Lower lobe of right lung (tissue), 2 donors: ENCODE measurements around the gene LRTM1. TPM values are rescaled to one million over a fixed set of nuclear protein-coding genes. Genes with fewer than 3 reads are reported as not detected.

Experiments used
- ATAC-seq, 2 donors: fragments of 200-7000 bp; cut with Tn5 transposase; one replicate each; pipeline ENCODE4 v1.9.1; 2020 to 2022; ENCODE audit warnings: mild to moderate bottlenecking in 2 of 2, moderate library complexity in 2 of 2
- DNase-seq: peaks from one replicate; pipeline ENCODE4 v3.0.0-alpha.2; 2020
- H3K27ac ChIP-seq: fragments of 200-600 bp; one replicate; pipeline ENCODE4 v1.8.0; 2022
- H3K27me3 ChIP-seq: fragments of 200-600 bp; one replicate; pipeline ENCODE4 v1.8.0; 2022; ENCODE audit warnings: low read depth
- H3K36me3 ChIP-seq: fragments of 200-600 bp; one replicate; pipeline ENCODE4 v1.8.0; 2022; ENCODE audit warnings: mild to moderate bottlenecking
- H3K4me1 ChIP-seq: fragments of 200-600 bp; one replicate; pipeline ENCODE4 v1.8.0; 2022
- H3K4me3 ChIP-seq: fragments of 200-600 bp; one replicate; pipeline ENCODE4 v1.8.0; 2022; ENCODE audit warnings: mild to moderate bottlenecking
- H3K9me3 ChIP-seq: fragments of 200-600 bp; one replicate; pipeline ENCODE4 v1.8.0; 2022
- intact Hi-C: fragments of 100-400 bp; cut with DNase I; formaldehyde crosslinking; loops from one replicate; pipeline ENCODE4 v1.11.0; 2022
- total RNA-seq: library from RNA; stranded (reverse); fragmentation: NEBNext Ultra II Directional; extraction: Animal tissue kit (Norgen Biotek cat#: 25700); gene quantifications from one replicate; pipeline ENCODE4 v1.2.1, GENCODE V29; 2021
- TF ChIP-seq, protein P1 (sequence below): fragments of 200-600 bp; IDR thresholded peaks from one replicate; pipeline ENCODE4 v1.8.0; 2022; ENCODE audit warnings: antibody characterized with exemption, mild to moderate bottlenecking
- donor health status: DM: no; HTN: yes; CAD: no; lungs with severe emphysema.

LRTM1 gene
- total RNA-seq, 1 donor from 2014 or later: not detected

DNA sequence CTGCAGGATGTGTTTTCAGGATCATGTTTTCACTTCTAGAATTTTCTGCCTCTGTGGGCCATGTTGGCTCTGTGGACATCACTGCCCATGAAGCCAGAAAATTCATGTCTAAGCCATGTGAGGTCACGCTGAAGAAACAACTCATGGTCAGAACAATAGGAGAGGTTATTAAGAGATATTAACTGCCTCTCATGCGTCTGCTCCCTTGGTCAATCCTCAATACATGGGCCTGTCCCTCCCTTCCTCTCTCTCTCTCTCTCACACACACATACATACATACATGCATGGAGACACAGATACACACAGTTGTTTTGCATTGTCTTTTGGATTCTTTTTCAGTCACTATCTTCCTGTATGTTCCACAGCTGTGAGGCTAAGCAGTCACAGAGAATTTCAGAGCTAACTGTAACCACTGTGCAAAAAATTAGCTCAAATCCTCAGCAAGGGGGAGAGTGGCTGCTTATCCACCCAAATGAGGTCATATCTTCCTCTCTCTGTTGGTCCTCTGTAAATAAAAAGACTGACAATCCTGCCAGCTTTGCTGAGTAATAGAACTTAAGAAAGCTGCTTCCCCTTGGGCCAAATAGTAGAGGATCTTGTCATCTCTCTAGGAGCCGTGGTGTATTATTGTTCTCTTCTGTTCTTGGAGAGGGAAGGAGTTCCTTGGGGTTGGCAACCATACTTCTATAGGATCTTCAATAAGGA, 45.6 kb downstream of the LRTM1 start:
- intact Hi-C loops: no loop called here

DNA sequence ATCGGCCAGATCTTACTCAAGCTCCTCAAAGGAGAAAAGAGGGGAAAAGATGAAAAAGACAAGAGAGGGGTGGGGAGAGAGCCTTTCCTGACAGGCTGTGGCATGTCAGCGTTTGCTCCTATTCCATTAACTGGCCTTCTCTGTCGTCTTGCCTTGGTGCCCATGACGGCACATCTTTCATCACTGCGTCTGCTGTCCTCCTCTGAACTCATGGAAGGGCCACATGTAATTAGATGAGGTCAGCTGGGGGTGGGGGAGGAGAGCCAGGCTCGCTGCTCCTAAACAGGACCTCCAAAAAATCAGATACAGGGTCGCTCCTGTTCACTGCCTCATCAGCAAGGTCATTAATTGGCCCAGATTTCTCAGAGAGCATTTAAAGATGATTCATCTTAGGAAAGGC, 49.7 kb downstream of the LRTM1 start:
- H3K4me3 ChIP-seq: no peak overlapping the region
- intact Hi-C loops: no loop called here
- TF ChIP-seq, protein P1, sequence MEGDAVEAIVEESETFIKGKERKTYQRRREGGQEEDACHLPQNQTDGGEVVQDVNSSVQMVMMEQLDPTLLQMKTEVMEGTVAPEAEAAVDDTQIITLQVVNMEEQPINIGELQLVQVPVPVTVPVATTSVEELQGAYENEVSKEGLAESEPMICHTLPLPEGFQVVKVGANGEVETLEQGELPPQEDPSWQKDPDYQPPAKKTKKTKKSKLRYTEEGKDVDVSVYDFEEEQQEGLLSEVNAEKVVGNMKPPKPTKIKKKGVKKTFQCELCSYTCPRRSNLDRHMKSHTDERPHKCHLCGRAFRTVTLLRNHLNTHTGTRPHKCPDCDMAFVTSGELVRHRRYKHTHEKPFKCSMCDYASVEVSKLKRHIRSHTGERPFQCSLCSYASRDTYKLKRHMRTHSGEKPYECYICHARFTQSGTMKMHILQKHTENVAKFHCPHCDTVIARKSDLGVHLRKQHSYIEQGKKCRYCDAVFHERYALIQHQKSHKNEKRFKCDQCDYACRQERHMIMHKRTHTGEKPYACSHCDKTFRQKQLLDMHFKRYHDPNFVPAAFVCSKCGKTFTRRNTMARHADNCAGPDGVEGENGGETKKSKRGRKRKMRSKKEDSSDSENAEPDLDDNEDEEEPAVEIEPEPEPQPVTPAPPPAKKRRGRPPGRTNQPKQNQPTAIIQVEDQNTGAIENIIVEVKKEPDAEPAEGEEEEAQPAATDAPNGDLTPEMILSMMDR: no peak
- no peaks in the 10 kb centered on the region for H3K9me3 ChIP-seq
- H3K27me3 ChIP-seq: no peaks in the 10 kb centered on the region
- H3K36me3 ChIP-seq: no peaks in the 10 kb centered on the region
- no peak for ATAC-seq
- DNase-seq: no peak
- H3K4me1 ChIP-seq: no peaks in the 10 kb centered on the region
- H3K27ac ChIP-seq: no peak overlapping the region

More for the DNA sequence above, 45.6 kb downstream of the LRTM1 start:
- Histone ChIP-seq H3K27me3 (no peaks in the 10 kb centered on the region), H3K27ac (no peak overlapping the region), H3K9me3 (no peaks in the 10 kb centered on the region), H3K4me3 (no peak overlapping the region), H3K4me1 (no peaks in the 10 kb centered on the region), H3K36me3 (no peaks in the 10 kb centered on the region)
- ATAC-seq (no peak), DNase-seq (no peak)
- TF ChIP-seq, protein P1: no peak

DNA sequence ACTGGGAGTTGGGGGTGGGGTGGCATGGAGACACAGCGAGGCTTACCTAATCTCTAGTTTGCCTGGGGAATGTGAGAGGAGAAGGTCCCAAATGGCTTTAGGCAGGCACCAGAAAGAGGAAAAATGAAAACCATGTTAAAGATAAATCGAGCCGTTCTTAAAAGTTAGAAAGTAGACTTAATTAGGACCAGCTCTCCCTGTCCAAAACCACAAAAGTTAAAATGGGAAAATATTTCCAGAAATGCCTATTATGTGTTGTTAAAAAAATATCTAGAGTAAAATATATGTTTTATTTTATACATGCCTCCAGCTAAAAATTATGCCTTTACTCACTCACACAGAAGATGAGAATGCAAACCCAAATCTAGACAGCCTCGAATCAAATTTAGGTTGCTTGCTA, 50.1 kb downstream of the LRTM1 start:
- Histone ChIP-seq H3K27ac (no peak overlapping the region), H3K9me3 (no peaks in the 10 kb centered on the region), H3K4me3 (no peak overlapping the region), H3K27me3 (no peaks in the 10 kb centered on the region), H3K36me3 (no peaks in the 10 kb centered on the region), H3K4me1 (no peaks in the 10 kb centered on the region)
- ATAC-seq: no peak
- TF ChIP-seq, protein P1: no peak
- intact Hi-C loops: no loop called here
- no peak for DNase-seq

DNA sequence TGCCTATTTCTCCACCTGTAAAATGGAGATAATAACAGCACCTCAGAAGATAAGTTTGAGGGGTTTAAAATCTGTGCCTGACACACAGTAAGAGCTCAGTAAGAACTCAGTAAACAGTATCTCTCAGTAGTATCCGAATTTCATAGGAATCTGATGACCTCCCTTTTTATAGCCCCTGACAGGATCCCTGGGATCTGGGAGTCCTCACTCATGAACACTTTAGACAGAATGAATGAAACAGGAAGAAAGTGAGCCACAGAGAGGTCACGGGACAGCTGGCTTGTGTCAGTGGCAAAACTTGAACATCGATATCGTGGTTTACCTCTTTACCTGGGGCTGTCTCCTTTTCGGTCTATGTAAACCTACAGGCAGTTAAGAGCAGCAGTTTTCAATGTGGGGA, 51.2 kb downstream of the LRTM1 start:
- DNase-seq: no peak
- no peaks in the 10 kb centered on the region for H3K36me3 ChIP-seq
- H3K4me3 ChIP-seq: no peak overlapping the region
- TF ChIP-seq, protein P1: no peak
- H3K27ac ChIP-seq: no peak overlapping the region
- H3K9me3 ChIP-seq: no peaks in the 10 kb centered on the region
- intact Hi-C loops: no loop called here
- no peak for ATAC-seq
- H3K4me1 ChIP-seq: no peaks in the 10 kb centered on the region
- no peaks in the 10 kb centered on the region for H3K27me3 ChIP-seq

DNA sequence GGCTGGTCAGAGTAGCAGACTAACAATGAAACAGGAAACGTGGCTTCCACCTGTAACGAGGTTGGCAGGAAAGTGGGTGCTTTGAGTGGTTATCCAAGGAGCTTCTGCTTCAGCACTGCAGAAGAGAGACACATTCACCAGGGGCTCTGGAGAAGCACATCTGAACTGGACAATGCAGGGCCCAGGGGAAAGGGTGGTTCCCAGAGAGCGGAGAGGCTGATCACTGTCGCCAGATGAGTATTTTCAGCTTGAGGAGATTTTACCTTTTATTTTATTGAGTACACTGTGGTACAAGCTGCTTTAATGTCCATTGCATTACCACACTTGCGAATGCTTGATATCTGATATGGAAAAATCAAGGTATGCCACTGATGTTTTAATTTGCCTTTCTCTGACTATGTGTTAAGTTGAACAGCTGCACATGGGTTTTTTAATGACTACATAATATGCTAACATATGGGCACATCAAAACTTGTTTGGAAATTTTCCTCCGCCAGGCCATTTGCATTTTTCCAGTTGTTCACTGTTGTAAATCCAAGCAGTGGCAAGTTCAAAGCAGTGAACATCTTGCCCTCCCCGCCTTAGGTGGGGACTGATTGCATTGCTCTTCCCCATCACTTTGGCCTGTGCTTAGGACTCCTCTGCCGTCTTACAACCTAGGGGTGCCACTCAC, 52.1 kb downstream of the LRTM1 start:
- TF ChIP-seq, protein P1: no peak
- Histone ChIP-seq H3K27me3 (no peaks in the 10 kb centered on the region), H3K4me3 (no peak overlapping the region), H3K4me1 (no peaks in the 10 kb centered on the region), H3K9me3 (no peaks in the 10 kb centered on the region), H3K27ac (no peak overlapping the region), H3K36me3 (no peaks in the 10 kb centered on the region)
- intact Hi-C loops: no loop called here
- no peak for ATAC-seq
- DNase-seq: no peak
